H1 (cell line): ENCODE results near the gene AMH. TPM values are rescaled to one million over a fixed set of nuclear protein-coding genes. Genes with fewer than 3 reads are reported as not detected.

Experiments
- CTCF ChIA-PET: fragments of 300-600 bp; sonication (Branson Sonifier 250); formaldehyde crosslinking; loops from one replicate; lab custom pipeline; 2021; ENCODE audit not compliant: partially characterized antibody; lab: Charles Lee
- POLR2A ChIA-PET: fragments of 300-600 bp; sonication (Branson Sonifier 250); formaldehyde crosslinking; loops from one replicate; lab custom pipeline; 2021; ENCODE audit warnings: inconsistent platforms; ENCODE audit not compliant: partially characterized antibody; lab: Charles Lee
- DNase-seq, 2 experiments: peaks; one replicate each; pipeline versions ENCODE4 v3.0.0 to v3.0.0-alpha.2; 2010 to 2022; ENCODE audit warnings: low spot score in 2 of 2, low read depth in 1 of 2, mixed read lengths in 1 of 2
- FAIRE-seq: peaks from 2 replicates; lab custom pipeline; 2011; peaks lifted over from hg19 to GRCh38; lab: Jason Lieb, UNC
- H2AFZ ChIP-seq: 2 replicates; pipeline ENCODE4 v1.8.1; 2012; ENCODE audit warnings: low read length, inconsistent platforms
- H2AK5ac ChIP-seq: 2 replicates; pipeline ENCODE4 v1.6.1; 2013; ENCODE audit warnings: low read depth, low read length
- H2BK120ac ChIP-seq: replicated peaks from 2 replicates; pipeline ENCODE3; 2013; ENCODE audit warnings: low read depth, low read length, inconsistent platforms
- H2BK12ac ChIP-seq: 2 replicates; pipeline ENCODE4 v1.6.1; 2013; ENCODE audit warnings: low read depth, low read length
- H2BK15ac ChIP-seq: 2 replicates; pipeline ENCODE4 v1.6.1; 2013; ENCODE audit warnings: low read length
- H2BK20ac ChIP-seq: 2 replicates; pipeline ENCODE4 v1.6.1; 2013; ENCODE audit warnings: low read length
- H2BK5ac ChIP-seq: 2 replicates; pipeline ENCODE4 v1.6.1; 2013; ENCODE audit warnings: low read depth, low read length
- H3K14ac ChIP-seq: 2 replicates; pipeline ENCODE4 v1.6.1; 2013; ENCODE audit warnings: inconsistent platforms; ENCODE audit not compliant: insufficient read length
- H3K18ac ChIP-seq: 2 replicates; pipeline ENCODE4 v1.6.1; 2013; ENCODE audit warnings: low read length; ENCODE audit errors: extremely low read depth
- H3K23ac ChIP-seq: 2 replicates; pipeline ENCODE4 v1.6.1; 2013; ENCODE audit warnings: inconsistent platforms; ENCODE audit not compliant: insufficient read length
- H3K23me2 ChIP-seq: 2 replicates; pipeline ENCODE4 v1.6.1; 2013; ENCODE audit warnings: low read depth, low read length
- H3K27ac ChIP-seq: 2 replicates; pipeline ENCODE4 v1.6.1; 2011; ENCODE audit warnings: low read depth, low read length, inconsistent platforms
- H3K27me3 ChIP-seq, 4 experiments: replicated peaks in 1 of 4; 1 replicate in 1 of 4; 2 replicates in 3 of 4; pipeline versions ENCODE4 v1.6.1 to v1.8.1; 2011 to 2013; ENCODE audit warnings: low read length in 3 of 4, mild to moderate bottlenecking in 3 of 4, inconsistent platforms in 2 of 4, mixed read lengths in 2 of 4, moderate library complexity in 1 of 4; ENCODE audit not compliant: control insufficient read depth in 3 of 4, insufficient read depth in 3 of 4; ENCODE audit errors: extremely low read depth in 1 of 4
- H3K36me3 ChIP-seq, 4 experiments: 2 replicates each; pipeline versions ENCODE4 v1.6.1 to v1.8.1; 2011 to 2013; ENCODE audit warnings: mild to moderate bottlenecking in 4 of 4, low read length in 3 of 4, moderate library complexity in 2 of 4, control low read depth in 1 of 4, inconsistent platforms in 1 of 4; ENCODE audit not compliant: insufficient read depth in 4 of 4, control insufficient read depth in 2 of 4
- H3K4ac ChIP-seq: replicated peaks from 2 replicates; pipeline ENCODE3; 2013; ENCODE audit warnings: low read length, low read depth, mixed read lengths, inconsistent platforms; ENCODE audit not compliant: insufficient read length
- H3K4me1 ChIP-seq, 4 experiments: replicated peaks in 1 of 4; 1 replicate in 1 of 4; 2 replicates in 3 of 4; pipeline versions ENCODE4 v1.6.1 to v1.8.1; 2011 to 2013; ENCODE audit warnings: low read length in 3 of 4, inconsistent platforms in 2 of 4, mixed read lengths in 1 of 4; ENCODE audit not compliant: insufficient read depth in 4 of 4, control insufficient read depth in 3 of 4
- H3K4me2 ChIP-seq, 2 experiments: 2 replicates each; pipeline versions ENCODE4 v1.6.1 to v1.8.1; 2011 to 2013; ENCODE audit warnings: low read depth in 2 of 2, low read length in 2 of 2, control low read depth in 1 of 2, inconsistent platforms in 1 of 2, mild to moderate bottlenecking in 1 of 2; ENCODE audit not compliant: insufficient read depth in 1 of 2
- H3K4me3 ChIP-seq, 4 experiments: fragments of 200-600, 300-600 bp in 1 of 4; sonication (generic), shearing (Covaris generic), sonication (Bioruptor Twin) in 1 of 4; 2 replicates each; pipeline versions ENCODE4 v1.5.1 to v1.8.1; 2011 to 2016; ENCODE audit warnings: low read length in 4 of 4, low read depth in 3 of 4, control low read depth in 2 of 4, inconsistent platforms in 2 of 4, mild to moderate bottlenecking in 2 of 4, mixed read lengths in 1 of 4, moderate library complexity in 1 of 4; ENCODE audit not compliant: insufficient read depth in 2 of 4; ENCODE audit errors: extremely low read depth in 1 of 4
- H3K56ac ChIP-seq: replicated peaks from 2 replicates; pipeline ENCODE3; 2013; ENCODE audit warnings: low read depth, mild to moderate bottlenecking, mixed read lengths, low read length, inconsistent platforms; ENCODE audit not compliant: insufficient read length
- H3K79me1 ChIP-seq: 2 replicates; pipeline ENCODE4 v1.6.1; 2013; ENCODE audit warnings: low read depth, low read length, control low read depth
- H3K79me2 ChIP-seq, 2 experiments: 2 replicates each; pipeline versions ENCODE4 v1.6.1 to v1.8.1; 2012 to 2013; ENCODE audit warnings: low read length in 2 of 2, mild to moderate bottlenecking in 2 of 2, inconsistent platforms in 1 of 2; ENCODE audit not compliant: insufficient read depth in 2 of 2, control insufficient read depth in 1 of 2
- H3K9ac ChIP-seq, 4 experiments: replicated peaks in 1 of 4; 1 replicate in 1 of 4; 2 replicates in 3 of 4; pipeline versions ENCODE4 v1.6.1 to v1.8.1; 2011 to 2013; ENCODE audit warnings: low read depth in 3 of 4, low read length in 3 of 4, control low read depth in 2 of 4, mild to moderate bottlenecking in 2 of 4, moderate library complexity in 2 of 4, inconsistent platforms in 1 of 4; ENCODE audit errors: extremely low read depth in 1 of 4
- H3K9me3 ChIP-seq, 2 experiments: 2 replicates each; pipeline versions ENCODE4 v1.6.1 to v1.8.1; 2012 to 2013; ENCODE audit warnings: mild to moderate bottlenecking in 2 of 2, moderate library complexity in 2 of 2, control low read depth in 1 of 2, inconsistent platforms in 1 of 2, low read depth in 1 of 2, low read length in 1 of 2, mixed read lengths in 1 of 2; ENCODE audit not compliant: insufficient read depth in 2 of 2
- H4K20me1 ChIP-seq, 2 experiments: replicated peaks in 1 of 2; 2 replicates each; pipeline versions ENCODE3 to v1.8.1; 2011 to 2013; ENCODE audit warnings: inconsistent platforms in 2 of 2, low read length in 2 of 2, mild to moderate bottlenecking in 1 of 2; ENCODE audit not compliant: insufficient read depth in 2 of 2, control insufficient read depth in 1 of 2
- H4K5ac ChIP-seq: 2 replicates; pipeline ENCODE4 v1.6.1; 2013; ENCODE audit warnings: low read length, low read depth, mixed read lengths, inconsistent platforms; ENCODE audit not compliant: insufficient read length
- H4K8ac ChIP-seq: 2 replicates; pipeline ENCODE4 v1.8.0; 2013; ENCODE audit warnings: mild to moderate bottlenecking, moderate library complexity, low read length, inconsistent platforms; ENCODE audit not compliant: insufficient read depth; ENCODE audit errors: extremely low read depth
- H4K91ac ChIP-seq: replicated peaks from 2 replicates; pipeline ENCODE3; 2013; ENCODE audit warnings: low read length, mixed read lengths, inconsistent platforms; ENCODE audit not compliant: insufficient read length
- CTBP2 ChIP-seq: IDR thresholded peaks from 2 replicates; pipeline ENCODE4 v1.7.0; 2011; ENCODE audit warnings: borderline replicate concordance, mild to moderate bottlenecking, moderate library complexity, mixed read lengths, low read length; ENCODE audit not compliant: insufficient read depth, insufficient read length
- CTCF ChIP-seq, 3 experiments: IDR thresholded peaks; 1 replicate in 2 of 3; 2 replicates in 1 of 3; pipeline versions ENCODE4 v1.5.1 to v1.6.1; 2011; ENCODE audit warnings: low read length in 3 of 3, mild to moderate bottlenecking in 3 of 3, inconsistent platforms in 2 of 3, low read depth in 1 of 3, moderate library complexity in 1 of 3; ENCODE audit not compliant: insufficient read depth in 1 of 3; ENCODE audit errors: control extremely low read depth in 1 of 3
- JUND ChIP-seq: IDR thresholded peaks from 2 replicates; pipeline ENCODE4 v1.6.1; 2011; ENCODE audit warnings: mild to moderate bottlenecking, improper control_type of control experiment, low read length
- MAFK ChIP-seq: IDR thresholded peaks from 2 replicates; pipeline ENCODE4 v1.6.1; 2012; ENCODE audit warnings: low read depth, mild to moderate bottlenecking, improper control_type of control experiment, low read length
- MAX ChIP-seq: IDR thresholded peaks from 2 replicates; pipeline ENCODE4 v1.6.1; 2012; ENCODE audit warnings: inconsistent platforms
- NANOG ChIP-seq: IDR thresholded peaks from 2 replicates; pipeline ENCODE4 v1.6.1; 2011; ENCODE audit warnings: low read length, low read depth, mild to moderate bottlenecking, inconsistent platforms; ENCODE audit not compliant: insufficient read depth, poor library complexity, severe bottlenecking
- RAD21 ChIP-seq, 2 experiments: IDR thresholded peaks in 1 of 2; conservative IDR thresholded peaks in 1 of 2; 2 replicates each; pipeline ENCODE4 v1.6.1; 2011; ENCODE audit warnings: low read depth in 2 of 2, low read length in 2 of 2, improper control_type of control experiment in 1 of 2, inconsistent platforms in 1 of 2, mild to moderate bottlenecking in 1 of 2, moderate library complexity in 1 of 2
- SRF ChIP-seq: IDR thresholded peaks from 2 replicates; pipeline ENCODE4 v1.6.1; 2011; ENCODE audit warnings: mild to moderate bottlenecking, low read depth, low read length, moderate library complexity
- WGBS, 2 experiments: shearing (Covaris generic) in 1 of 2; methylation state at CpG; one replicate each; pipeline versions ENCODE4 v1.1.6 to v1.1.7; 2013 to 2015; ENCODE audit warnings: low lambda C conversion rate in 2 of 2, mixed read lengths in 2 of 2, inconsistent platforms in 1 of 2, low coverage in 1 of 2, missing lambda C conversion rate in 1 of 2; ENCODE audit not compliant: insufficient replicate concordance in 2 of 2, insufficient coverage in 1 of 2, insufficient read length in 1 of 2; ENCODE audit errors: extremely low coverage in 1 of 2, missing lambda C conversion rate in 1 of 2; 5-methylcytosine and 5-hydroxymethylcytosine counted together
- polyA plus RNA-seq, 7 experiments: library from polyadenylated mRNA; depleted of rRNA in 3 of 7; stranded (reverse) in 5 of 7; unstranded in 2 of 7; fragments of >200 nt in 5 of 7; fragments of 200-250 nt in 2 of 7; gene quantifications; 1 replicate in 5 of 7; 2 replicates in 1 of 7; 4 replicates in 1 of 7; pipeline versions ENCODE4 v1.2.1 to v1.2.3, GENCODE V29; 2011 to 2013; ENCODE audit warnings: missing spikeins in 2 of 7, mixed read lengths in 2 of 7
- total RNA-seq: library from RNA; stranded (reverse); fragmentation: NEBNext Ultra II Directional; extraction: Animal tissue kit (Norgen Biotek cat#: 25700); gene quantifications from 2 replicates; pipeline ENCODE4 v1.2.1, GENCODE V29; 2021

AMH gene
- total and polyA plus RNA-seq, 2 of the 8 experiments (the other 6 are each of a cell fraction or from before 2014, with no cell fraction given), result 10.5 to 15.4 TPM

- Histone ChIP-seq H4K20me1 (peaks cover 0 to 15% of the 10 kb centered on the region in 2 experiments), H2BK120ac (no peak overlapping the region), H3K79me2 (peaks cover 0 to 15% of the 10 kb centered on the region in 2 experiments; a peak in 3 of 4 replicates), H2AFZ (no peak overlapping the region), H3K9ac (no peak overlapping the region), H3K4me3 (no peak overlapping the region), H3K18ac (no peak overlapping the region), H3K27me3 (no peaks in the 10 kb centered on the region), H3K4ac (no peak overlapping the region), H2BK15ac (no peak overlapping the region), H2BK5ac (no peak overlapping the region; the same call in 1 of the 2 replicates), H4K5ac (no peak overlapping the region), H2BK20ac (no peak overlapping the region), H3K4me2 (no peak overlapping the region), H3K14ac (no peak overlapping the region), H3K36me3 (peaks cover 0 to 42% (median 14%) of the 10 kb centered on the region in 4 experiments; a peak in 6 of 8 replicates), H2AK5ac (no peak overlapping the region), H3K27ac (no peak overlapping the region), H4K8ac (peak overlapping the region; percentile 45; the same call in 1 of the 2 replicates), H3K23ac (no peak overlapping the region), H2BK12ac (no peak overlapping the region), H3K56ac (no peak overlapping the region), H3K23me2 (peaks cover 4% of the 10 kb centered on the region; the same call in 1 of the 2 replicates), H3K4me1 (peaks cover 0 to 3% (median 0%) of the 10 kb centered on the region in 4 experiments; a peak in 1 of 7 replicates), H4K91ac (no peak overlapping the region), H3K9me3 (no peaks in the 10 kb centered on the region), H3K79me1 (peaks cover 4% of the 10 kb centered on the region)
- no peak for DNase-seq
- ChIA-PET POLR2A (interaction anchor here (0.5 to 6.3 kb wide), 13 partner anchors 8 to 386 kb away, joined by 3 to 61 read pairs (median 5); partner anchors contain the start of gene AMH), CTCF (interaction anchor here (0.6 to 4.4 kb wide), 8 partner anchors 16 to 122 kb away, joined by 3 to 19 read pairs (median 4); no protein-coding TSS in a partner anchor)
- FAIRE-seq, result no peak
- WGBS, 2 experiments, result 90% methylated on average over 21 of the region's 21 CpGs; no CpG with 5 or more reads in 1 of the 2 experiments
- TF ChIP-seq JUND (no peak), SRF (no peak), NANOG (no peak), MAX (no peak), CTCF (IDR thresholded peaks at IDR 0.05; ENCODE audit: control extremely low read depth in 1 of 3, insufficient read depth in 1 of 3, low read depth in 1 of 3, low read length in 3 of 3) (peak in 1 of 3 experiments; percentile 35; a peak in 1 of 4 replicates), MAFK (no peak), RAD21 (IDR thresholded peaks at IDR 0.05 in 1 of 2, conservative IDR thresholded peaks at IDR 0.05 in 1 of 2; ENCODE audit: low read depth in 2 of 2, low read length in 2 of 2) (0 out of 4 replicates have a peak, but pooled peaks of 1 of the 2 experiments have one; percentile 10), CTBP2 (no peak)
These were observed 17.4 kb upstream of the AMH start for GRCh38 chr19:2231621-2232221.
